DND-41 (cell line): Measurements from ENCODE around the gene PXT1.

Experiments used
- ATAC-seq: fragments of 200-7000 bp; cut with Tn5 transposase; 3 replicates; pipeline ENCODE4 v1.9.1; 2021; ENCODE audit warnings: low read depth; ENCODE audit not compliant: insufficient read depth
- DNase-seq: peaks from one replicate; pipeline ENCODE4 v3.0.0-alpha.2; 2020
- H2AFZ ChIP-seq: 2 replicates; pipeline ENCODE4 v1.6.0; 2012; ENCODE audit warnings: low read depth, low read length
- H3K27ac ChIP-seq: 2 replicates; pipeline ENCODE4 v1.5.1; 2012; ENCODE audit warnings: low read length, inconsistent platforms
- H3K27me3 ChIP-seq: fragments of 200-600 bp; sonication (generic); 2 replicates; pipeline ENCODE4 v1.6.0; 2012; ENCODE audit warnings: low read length, mild to moderate bottlenecking, inconsistent platforms; ENCODE audit not compliant: insufficient read depth, poor library complexity
- H3K36me3 ChIP-seq: 2 replicates; pipeline ENCODE4 v1.5.1; 2012; ENCODE audit warnings: low read length, inconsistent platforms; ENCODE audit not compliant: insufficient read depth
- H3K4me1 ChIP-seq: 2 replicates; pipeline ENCODE4 v1.5.1; 2012; ENCODE audit warnings: mild to moderate bottlenecking, low read length; ENCODE audit not compliant: insufficient read depth
- H3K4me2 ChIP-seq: 2 replicates; pipeline ENCODE4 v1.6.0; 2012; ENCODE audit warnings: mild to moderate bottlenecking, moderate library complexity, low read length, inconsistent platforms; ENCODE audit not compliant: insufficient read depth
- H3K4me3 ChIP-seq, 2 experiments: fragments of 200-600 bp in 1 of 2; shearing (Covaris generic) in 1 of 2; 2 replicates each; pipeline ENCODE4 v1.5.1; 2012 to 2016; ENCODE audit warnings: inconsistent platforms in 2 of 2, low read length in 2 of 2, mild to moderate bottlenecking in 2 of 2, low read depth in 1 of 2, moderate library complexity in 1 of 2
- H3K79me2 ChIP-seq: 2 replicates; pipeline ENCODE4 v1.6.0; 2012; ENCODE audit warnings: low read length, inconsistent platforms; ENCODE audit not compliant: insufficient read depth
- H3K9ac ChIP-seq: 2 replicates; pipeline ENCODE4 v1.6.0; 2012; ENCODE audit warnings: low read depth, mild to moderate bottlenecking, inconsistent platforms, low read length, moderate library complexity
- H3K9me3 ChIP-seq: 2 replicates; pipeline ENCODE4 v1.5.1; 2012; ENCODE audit warnings: low read length, moderate library complexity, mild to moderate bottlenecking, inconsistent platforms; ENCODE audit not compliant: insufficient read depth, severe bottlenecking
- H4K20me1 ChIP-seq: 2 replicates; pipeline ENCODE4 v1.6.0; 2012; ENCODE audit warnings: low read length; ENCODE audit not compliant: insufficient read depth
- EZH2 ChIP-seq: IDR thresholded peaks from 3 replicates; pipeline ENCODE4 v1.6.1; 2012; ENCODE audit warnings: borderline replicate concordance, low read depth, mild to moderate bottlenecking, moderate library complexity, low read length, inconsistent platforms; ENCODE audit not compliant: severe bottlenecking
- TF ChIP-seq, protein P1 (sequence below): IDR thresholded peaks from 2 replicates; pipeline ENCODE4 v1.5.1; 2012; ENCODE audit warnings: borderline replicate concordance, low read length, moderate library complexity, mild to moderate bottlenecking; ENCODE audit not compliant: poor library complexity, severe bottlenecking; ENCODE audit errors: extremely low read depth

PXT1 gene

GRCh38 chr6:36349240-36349639 is 93.4 kb downstream of the PXT1 start:
- no peaks in the 10 kb centered on the region for H3K4me1 ChIP-seq
- no peak overlapping the region for H3K9ac ChIP-seq
- no peak overlapping the region for H2AFZ ChIP-seq
- no peak overlapping the region for H3K4me3 ChIP-seq
- peak; percentile 59; the same call in 1 of the 3 replicates for ATAC-seq
- H3K27ac ChIP-seq = no peak overlapping the region
- TF ChIP-seq EZH2 = no peak
- TF ChIP-seq, protein P1, sequence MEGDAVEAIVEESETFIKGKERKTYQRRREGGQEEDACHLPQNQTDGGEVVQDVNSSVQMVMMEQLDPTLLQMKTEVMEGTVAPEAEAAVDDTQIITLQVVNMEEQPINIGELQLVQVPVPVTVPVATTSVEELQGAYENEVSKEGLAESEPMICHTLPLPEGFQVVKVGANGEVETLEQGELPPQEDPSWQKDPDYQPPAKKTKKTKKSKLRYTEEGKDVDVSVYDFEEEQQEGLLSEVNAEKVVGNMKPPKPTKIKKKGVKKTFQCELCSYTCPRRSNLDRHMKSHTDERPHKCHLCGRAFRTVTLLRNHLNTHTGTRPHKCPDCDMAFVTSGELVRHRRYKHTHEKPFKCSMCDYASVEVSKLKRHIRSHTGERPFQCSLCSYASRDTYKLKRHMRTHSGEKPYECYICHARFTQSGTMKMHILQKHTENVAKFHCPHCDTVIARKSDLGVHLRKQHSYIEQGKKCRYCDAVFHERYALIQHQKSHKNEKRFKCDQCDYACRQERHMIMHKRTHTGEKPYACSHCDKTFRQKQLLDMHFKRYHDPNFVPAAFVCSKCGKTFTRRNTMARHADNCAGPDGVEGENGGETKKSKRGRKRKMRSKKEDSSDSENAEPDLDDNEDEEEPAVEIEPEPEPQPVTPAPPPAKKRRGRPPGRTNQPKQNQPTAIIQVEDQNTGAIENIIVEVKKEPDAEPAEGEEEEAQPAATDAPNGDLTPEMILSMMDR = no peak
- H3K79me2 ChIP-seq = no peaks in the 10 kb centered on the region
- H4K20me1 ChIP-seq = no peaks in the 10 kb centered on the region
- no peaks in the 10 kb centered on the region for H3K9me3 ChIP-seq
- H3K27me3 ChIP-seq = peaks cover 4% of the 10 kb centered on the region
- peak; percentile 56 for DNase-seq
- no peaks in the 10 kb centered on the region for H3K36me3 ChIP-seq
- H3K4me2 ChIP-seq = no peak overlapping the region

GRCh38 chr6:36347621-36348020 is 95.0 kb downstream of the PXT1 start:
- peaks cover 3% of the 10 kb centered on the region for H3K27me3 ChIP-seq
- DNase-seq (no peak), ATAC-seq (no peak)
- no peak overlapping the region for H3K4me2 ChIP-seq
- H3K4me3 ChIP-seq = no peak overlapping the region
- H4K20me1 ChIP-seq = no peaks in the 10 kb centered on the region
- no peak overlapping the region for H3K9ac ChIP-seq
- H3K9me3 ChIP-seq = no peaks in the 10 kb centered on the region
- TF ChIP-seq, protein P1 = no peak
- TF ChIP-seq EZH2 = no peak
- H3K27ac ChIP-seq = no peak overlapping the region
- no peak overlapping the region for H2AFZ ChIP-seq
- H3K79me2 ChIP-seq = no peaks in the 10 kb centered on the region
- no peaks in the 10 kb centered on the region for H3K4me1 ChIP-seq
- H3K36me3 ChIP-seq = no peaks in the 10 kb centered on the region

DNA sequence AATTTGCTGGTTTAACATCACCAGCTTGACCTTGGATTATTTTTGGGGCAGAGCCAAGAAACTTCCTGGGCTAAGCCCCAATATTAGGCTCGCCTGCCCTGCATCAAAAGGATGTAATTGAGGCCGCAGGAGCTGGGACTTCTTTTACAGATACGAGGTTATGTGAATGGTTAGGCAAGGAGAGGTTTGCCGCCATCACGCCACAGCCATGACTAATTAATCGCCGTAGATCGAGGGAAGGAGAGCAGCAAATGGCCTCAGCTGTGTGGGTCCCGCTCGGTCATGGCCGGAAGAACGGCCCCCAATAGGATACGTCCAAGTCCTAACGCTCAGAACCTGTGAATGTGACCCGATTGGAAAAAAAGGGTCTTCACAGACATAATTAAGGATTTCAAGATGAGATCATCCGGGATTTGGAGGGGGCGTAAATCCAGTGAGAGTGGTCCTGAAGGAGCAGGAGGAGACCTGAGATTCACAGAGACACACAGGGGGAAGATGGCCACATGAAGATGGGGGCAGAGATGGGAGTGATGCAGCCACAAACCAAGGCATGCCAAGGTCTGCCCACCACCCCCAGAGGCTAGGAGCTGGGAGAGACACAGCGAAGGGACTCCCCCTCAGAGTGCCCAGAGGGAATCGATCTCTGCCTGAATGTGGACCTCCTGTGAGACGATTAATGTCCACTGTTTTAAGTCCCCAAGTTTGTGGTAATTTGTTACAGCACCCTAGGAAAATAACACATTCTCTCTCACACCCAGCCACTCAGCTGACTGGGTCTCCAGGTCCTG is 96.0 kb downstream of the PXT1 start:
- no peaks in the 10 kb centered on the region for H3K79me2 ChIP-seq
- DNase-seq (no peak), ATAC-seq (no peak)
- no peaks in the 10 kb centered on the region for H3K36me3 ChIP-seq
- no peaks in the 10 kb centered on the region for H3K4me1 ChIP-seq
- TF ChIP-seq, protein P1 = no peak
- no peak for TF ChIP-seq EZH2
- H3K4me3 ChIP-seq = no peak overlapping the region
- H2AFZ ChIP-seq = no peak overlapping the region
- no peak overlapping the region for H3K9ac ChIP-seq
- no peak overlapping the region for H3K4me2 ChIP-seq
- H3K27ac ChIP-seq = no peak overlapping the region
- H3K9me3 ChIP-seq = no peaks in the 10 kb centered on the region
- no peaks in the 10 kb centered on the region for H4K20me1 ChIP-seq
- H3K27me3 ChIP-seq = peaks cover 3% of the 10 kb centered on the region
